Natural killer cell (primary cell): Measurements from ENCODE around the gene LRRC58. TPM values are rescaled to one million over a fixed set of nuclear protein-coding genes. Genes with fewer than 3 reads are reported as not detected.

ENCODE experiments used
- ATAC-seq, 3 donors: fragments of 150-1000 bp in 2 of 3; fragments of 200-7000 bp in 1 of 3; cut with Tn5 transposase; 1 replicate in 1 of 3; 2 replicates in 2 of 3; pipeline ENCODE4 v1.10.0; 2021; ENCODE audit warnings: mild to moderate bottlenecking in 2 of 3, moderate library complexity in 2 of 3
- DNase-seq, 2 donors: peaks; one replicate each; pipeline versions ENCODE4 v3.0.0 to v3.0.0-alpha.2; 2013 to 2021; ENCODE audit warnings: mixed read lengths in 1 of 2
- H3K27ac ChIP-seq: one replicate; pipeline ENCODE4 v1.5.1; 2013; ENCODE audit warnings: mild to moderate bottlenecking, low read length
- H3K27me3 ChIP-seq: one replicate; pipeline ENCODE4 v1.6.1; 2013; ENCODE audit warnings: low read length; ENCODE audit not compliant: control insufficient read depth, insufficient read depth
- H3K36me3 ChIP-seq: one replicate; pipeline ENCODE4 v1.6.1; 2013; ENCODE audit warnings: low read length; ENCODE audit not compliant: control insufficient read depth, insufficient read depth
- H3K4me1 ChIP-seq: one replicate; pipeline ENCODE4 v1.6.1; 2013; ENCODE audit warnings: low read length; ENCODE audit not compliant: control insufficient read depth, insufficient read depth
- H3K4me3 ChIP-seq: one replicate; pipeline ENCODE4 v1.5.1; 2013; ENCODE audit warnings: low read length
- H3K9me3 ChIP-seq: one replicate; pipeline ENCODE4 v1.6.1; 2013; ENCODE audit warnings: low read length; ENCODE audit not compliant: control insufficient read depth, insufficient read depth
- H3K27ac Mint-ChIP-seq, 2 donors: one replicate each; pipeline ENCODE4 v1.8.0; 2022; ENCODE audit warnings: mild to moderate bottlenecking in 2 of 2, mixed read lengths in 2 of 2, moderate library complexity in 1 of 2
- H3K27me3 Mint-ChIP-seq, 2 donors: one replicate each; pipeline ENCODE4 v1.8.0; 2022; ENCODE audit warnings: low read depth in 2 of 2, mixed read lengths in 2 of 2
- H3K36me3 Mint-ChIP-seq: one replicate; pipeline ENCODE4 v1.8.0; 2022; ENCODE audit warnings: mixed read lengths
- H3K4me1 Mint-ChIP-seq, 2 donors: one replicate each; pipeline ENCODE4 v1.8.0; 2022; ENCODE audit warnings: mixed read lengths in 2 of 2
- H3K4me3 Mint-ChIP-seq: one replicate; pipeline ENCODE4 v1.8.0; 2022; ENCODE audit warnings: mild to moderate bottlenecking, moderate library complexity, mixed read lengths
- H3K9me3 Mint-ChIP-seq, 2 donors: one replicate each; pipeline ENCODE4 v1.8.0; 2022; ENCODE audit warnings: mixed read lengths in 2 of 2
- WGBS: methylation state at CpG from one replicate; pipeline ENCODE4 v1.1.7; 2013; ENCODE audit warnings: missing lambda C conversion rate; ENCODE audit not compliant: insufficient coverage; 5-methylcytosine and 5-hydroxymethylcytosine counted together
- intact Hi-C: fragments of 100-400 bp; cut with micrococcal nuclease; formaldehyde crosslinking; loops from one replicate; pipeline ENCODE4 v1.14.2; 2022
- total RNA-seq, 4 donors: library from RNA; stranded (reverse); fragments of 120-200 nt in 1 of 4; gene quantifications; one replicate each; pipeline versions ENCODE4 v1.2.3 to v1.2.4, GENCODE V29; 2013 to 2022
- TF ChIP-seq, protein P1 (sequence below): fragments of 200-600 bp; IDR thresholded peaks from one replicate; pipeline ENCODE4 v1.8.0; 2022; ENCODE audit warnings: antibody characterized with exemption

The LRRC58 gene
- total RNA-seq, 3 donors from 2014 or later (not counting 1 experiment from before 2014, with no cell fraction given), result 17.0 to 21.8 (median 18.2) TPM

DNA sequence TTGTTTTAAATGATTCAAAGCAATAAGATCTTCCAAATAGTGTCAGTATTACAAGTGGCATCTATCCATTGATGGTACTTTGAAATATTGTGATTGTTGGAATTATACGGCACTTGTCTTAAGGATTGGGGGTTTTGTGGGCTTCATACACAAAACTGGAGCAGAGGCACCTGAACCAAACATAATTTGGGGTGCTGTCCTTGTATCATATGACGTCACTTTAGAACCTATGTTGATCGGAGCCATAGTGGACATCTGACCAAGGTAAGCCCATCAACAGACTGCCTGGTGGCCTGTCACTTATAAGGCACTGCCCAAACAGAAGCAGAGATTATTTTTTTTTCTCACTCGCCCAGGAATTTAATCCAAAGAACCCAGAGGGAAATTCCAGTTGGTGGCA, 2.9 kb upstream of the LRRC58 start:
- intact Hi-C loops, result no loop called here
- peaks cover 13% of the 10 kb centered on the region for H3K4me1 ChIP-seq
- H3K9me3 ChIP-seq, result no peaks in the 10 kb centered on the region
- Mint-ChIP-seq H3K36me3 (no peaks in the 10 kb centered on the region), H3K4me3 (no peak overlapping the region), H3K9me3 (no peaks in the 10 kb centered on the region), H3K4me1 (peaks cover 20% of the 10 kb centered on the region in 2 donors), H3K27ac (no peak overlapping the region), H3K27me3 (peaks cover 12 to 33% of the 10 kb centered on the region in 2 donors)
- TF ChIP-seq, protein P1, sequence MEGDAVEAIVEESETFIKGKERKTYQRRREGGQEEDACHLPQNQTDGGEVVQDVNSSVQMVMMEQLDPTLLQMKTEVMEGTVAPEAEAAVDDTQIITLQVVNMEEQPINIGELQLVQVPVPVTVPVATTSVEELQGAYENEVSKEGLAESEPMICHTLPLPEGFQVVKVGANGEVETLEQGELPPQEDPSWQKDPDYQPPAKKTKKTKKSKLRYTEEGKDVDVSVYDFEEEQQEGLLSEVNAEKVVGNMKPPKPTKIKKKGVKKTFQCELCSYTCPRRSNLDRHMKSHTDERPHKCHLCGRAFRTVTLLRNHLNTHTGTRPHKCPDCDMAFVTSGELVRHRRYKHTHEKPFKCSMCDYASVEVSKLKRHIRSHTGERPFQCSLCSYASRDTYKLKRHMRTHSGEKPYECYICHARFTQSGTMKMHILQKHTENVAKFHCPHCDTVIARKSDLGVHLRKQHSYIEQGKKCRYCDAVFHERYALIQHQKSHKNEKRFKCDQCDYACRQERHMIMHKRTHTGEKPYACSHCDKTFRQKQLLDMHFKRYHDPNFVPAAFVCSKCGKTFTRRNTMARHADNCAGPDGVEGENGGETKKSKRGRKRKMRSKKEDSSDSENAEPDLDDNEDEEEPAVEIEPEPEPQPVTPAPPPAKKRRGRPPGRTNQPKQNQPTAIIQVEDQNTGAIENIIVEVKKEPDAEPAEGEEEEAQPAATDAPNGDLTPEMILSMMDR, result no peak
- DNase-seq (no peak), ATAC-seq (no peak)
- WGBS, result 94% methylated on average over 4 of the region's 4 CpGs
- H3K4me3 ChIP-seq, result no peak overlapping the region
- H3K27me3 ChIP-seq, result no peaks in the 10 kb centered on the region
- H3K36me3 ChIP-seq, result no peaks in the 10 kb centered on the region
- H3K27ac ChIP-seq, result no peak overlapping the region

DNA sequence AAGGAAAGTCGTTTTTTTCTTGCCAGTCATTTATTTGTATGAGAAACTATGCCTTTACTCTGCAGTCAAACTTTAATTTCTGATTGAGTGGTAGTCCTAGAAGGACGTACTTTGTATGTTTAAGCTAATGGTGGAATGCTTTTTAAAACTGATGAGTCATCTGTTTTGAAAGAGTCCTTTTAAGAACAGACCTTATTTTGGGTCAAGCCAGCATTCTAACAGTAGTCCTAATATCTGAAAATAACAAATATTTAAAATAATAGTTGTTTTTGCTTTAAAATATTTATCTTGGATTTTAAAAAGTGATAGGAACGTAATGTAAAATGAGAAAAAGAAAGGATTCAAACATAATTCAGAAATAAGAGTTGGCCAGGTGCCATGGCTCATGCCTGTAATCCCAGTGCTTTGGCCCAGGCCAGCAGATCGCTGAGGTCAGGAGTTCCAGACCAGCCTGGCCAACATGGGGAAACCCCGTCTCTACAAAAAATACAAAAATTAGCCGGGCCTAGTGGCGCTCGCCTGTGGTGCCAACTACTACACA, 1.3 kb upstream of the LRRC58 start:
- H3K36me3 ChIP-seq, result no peaks in the 10 kb centered on the region
- ATAC-seq (no peak), DNase-seq (no peak)
- Mint-ChIP-seq H3K4me1 (peaks cover 29 to 33% of the 10 kb centered on the region in 2 donors), H3K27ac (peak overlapping the region in 1 of 2 donors; percentile 80), H3K4me3 (peak overlapping the region; percentile 91), H3K36me3 (no peaks in the 10 kb centered on the region), H3K9me3 (no peaks in the 10 kb centered on the region), H3K27me3 (peaks cover 8 to 30% of the 10 kb centered on the region in 2 donors)
- peaks cover 13% of the 10 kb centered on the region for H3K4me1 ChIP-seq
- no peaks in the 10 kb centered on the region for H3K9me3 ChIP-seq
- intact Hi-C loops, result no loop called here
- H3K27ac ChIP-seq, result no peak overlapping the region
- TF ChIP-seq, protein P1, result no peak
- H3K4me3 ChIP-seq, result no peak overlapping the region
- WGBS, result 63% methylated on average over 8 of the region's 8 CpGs
- H3K27me3 ChIP-seq, result no peaks in the 10 kb centered on the region

DNA sequence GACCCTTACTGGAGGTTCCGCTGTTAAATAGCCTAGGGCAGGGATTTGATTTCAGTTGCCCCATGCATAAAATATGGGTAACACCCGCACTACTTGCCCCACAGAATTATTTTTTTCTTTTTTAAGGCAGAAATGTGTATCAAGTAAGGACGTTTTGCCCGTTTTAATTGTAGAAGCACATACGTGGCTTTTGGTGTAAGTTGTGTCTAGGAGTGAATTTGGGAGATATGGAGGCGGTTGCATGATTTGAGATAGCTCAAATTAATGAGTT, 636 bp upstream of the LRRC58 start:
- H3K9me3 Mint-ChIP-seq, result no peaks in the 10 kb centered on the region
- Histone ChIP-seq H3K27me3 (no peaks in the 10 kb centered on the region), H3K4me1 (peaks cover 13% of the 10 kb centered on the region), H3K4me3 (peak overlapping the region; percentile 97), H3K36me3 (no peaks in the 10 kb centered on the region), H3K9me3 (no peaks in the 10 kb centered on the region), H3K27ac (peak overlapping the region; percentile 75)
- no peak for ATAC-seq
- H3K27ac Mint-ChIP-seq, result peak overlapping the region; percentile 80 to 87
- H3K4me3 Mint-ChIP-seq, result peak overlapping the region; percentile 91
- H3K4me1 Mint-ChIP-seq, result peaks cover 36 to 40% of the 10 kb centered on the region in 2 donors
- intact Hi-C loops, result loop anchor here (5.0 to 10.0 kb wide), 2 partner anchors 208 to 255 kb away; partner anchors contain the start of gene GSK3B
- DNase-seq, result no peak
- no peaks in the 10 kb centered on the region for H3K36me3 Mint-ChIP-seq
- TF ChIP-seq, protein P1, result no peak
- H3K27me3 Mint-ChIP-seq, result peaks cover 6 to 23% of the 10 kb centered on the region in 2 donors
- WGBS, result 12% methylated on average over 5 of the region's 6 CpGs
